Left renal cortex interstitium (tissue), 4 donors: ENCODE results near the gene GAREM1. TPM values are rescaled to one million over a fixed set of nuclear protein-coding genes. Genes with fewer than 3 reads are reported as not detected.
"Not testable (repeated sequence)": the region's sequence is repeated elsewhere in the genome, so short reads cannot be mapped to it uniquely, and the experiment has no call there.

Experiments
- DNase-seq, 4 donors: peaks; one replicate each; pipeline ENCODE4 v3.0.0-alpha.2; 2013; ENCODE audit warnings: low read depth in 4 of 4, low spot score in 2 of 4, missing footprints in 1 of 4
- polyA plus RNA-seq, 4 donors: library from polyadenylated mRNA; unstranded; fragments of 120-200 nt; gene quantifications; one replicate each; pipeline ENCODE4 v1.2.1, GENCODE V29; 2013; ENCODE audit not compliant: insufficient read length in 4 of 4

GAREM1 gene
- polyA plus RNA-seq, 4 donors, result 25.7 to 34.2 (median 31.0) TPM

DNA sequence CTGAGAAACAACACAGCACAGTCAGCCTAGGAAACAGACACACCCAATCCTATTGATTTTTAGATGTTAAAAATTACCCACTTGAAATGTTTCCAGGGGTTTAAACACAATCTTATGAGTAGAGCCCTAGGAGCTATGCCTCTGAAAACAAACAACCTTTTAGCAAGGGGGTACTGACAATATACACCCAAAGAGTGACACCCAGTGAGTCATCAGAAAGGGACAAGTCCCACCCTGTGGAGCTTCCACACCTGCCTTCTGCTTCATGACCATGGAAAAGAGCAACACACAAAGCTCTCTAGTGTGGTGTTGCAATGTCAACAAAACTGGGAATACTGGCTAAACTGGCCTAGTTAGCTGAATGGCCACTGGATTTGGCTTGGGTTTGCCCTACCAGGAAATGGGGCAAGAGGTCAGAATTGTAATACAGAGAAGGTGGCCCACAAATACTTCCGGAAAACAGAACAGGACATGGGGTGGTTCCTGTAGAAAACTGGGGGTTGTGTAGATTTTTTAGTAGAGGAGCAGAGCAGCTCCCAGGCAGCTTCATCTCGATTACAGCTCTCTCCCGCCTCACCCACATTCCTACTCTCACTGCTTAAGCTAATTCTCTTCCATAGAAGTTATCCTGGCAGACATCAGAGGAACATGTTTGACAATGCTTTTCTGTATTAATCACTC, 98.2 kb downstream of the GAREM1 start:
- DNase-seq, result no peak

GRCh38 chr18:32372047-32372380, 98.7 kb downstream of the GAREM1 start:
- DNase-seq, result no peak

GRCh38 chr18:32371384-32371783, 99.3 kb downstream of the GAREM1 start:
- DNase-seq, result no peak

DNA sequence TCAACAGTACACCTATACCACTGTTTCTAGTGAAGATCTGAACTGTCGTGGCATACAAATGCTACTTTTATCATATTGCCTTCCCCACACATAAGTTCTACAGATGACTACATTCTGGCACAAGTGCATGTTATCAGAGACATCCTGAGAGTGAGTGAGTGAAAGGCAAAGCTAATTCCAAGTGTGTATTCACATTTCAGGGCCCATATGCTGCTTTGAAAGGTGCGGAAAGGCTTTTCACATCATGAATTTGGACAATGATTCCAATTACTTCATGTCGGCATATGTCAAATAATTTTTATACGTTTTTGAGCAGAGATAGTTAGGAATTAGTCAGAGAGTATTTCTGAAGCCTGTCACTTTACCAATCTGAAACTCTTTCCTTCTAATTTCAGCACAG, 101.7 kb downstream of the GAREM1 start:
- no peak for DNase-seq

DNA sequence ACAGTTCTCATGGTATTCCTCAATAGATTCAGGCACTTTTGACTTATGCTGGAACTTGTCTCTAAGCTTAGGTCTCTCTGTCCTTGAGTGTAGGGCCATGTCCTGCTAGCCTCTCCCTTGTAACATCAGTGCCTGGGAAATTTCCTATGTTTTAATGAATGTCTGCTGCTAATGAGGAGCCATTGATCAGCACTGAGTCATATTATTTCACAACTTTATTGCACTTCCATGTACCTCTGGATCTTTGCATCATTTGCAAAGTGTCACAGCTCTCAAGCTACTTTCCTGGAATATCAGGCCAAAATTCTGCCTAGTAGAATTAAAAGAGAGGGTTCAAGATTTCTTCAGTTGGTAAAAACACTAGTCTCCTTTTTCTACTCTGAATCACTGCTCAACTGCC, 102.5 kb downstream of the GAREM1 start:
- DNase-seq, result no peak

GRCh38 chr18:32366586-32367538, 103.8 kb downstream of the GAREM1 start:
- no peak for DNase-seq

- no peak for DNase-seq
Measured at GRCh38 chr18:32362484-32362883, 108.2 kb downstream of the GAREM1 start.

- DNase-seq, result no peak
Measured at GRCh38 chr18:32360682-32361345, 109.9 kb downstream of the GAREM1 start.

- DNase-seq, result no peak
Measured at GRCh38 chr18:32358529-32358928, 112.2 kb downstream of the GAREM1 start.

DNA sequence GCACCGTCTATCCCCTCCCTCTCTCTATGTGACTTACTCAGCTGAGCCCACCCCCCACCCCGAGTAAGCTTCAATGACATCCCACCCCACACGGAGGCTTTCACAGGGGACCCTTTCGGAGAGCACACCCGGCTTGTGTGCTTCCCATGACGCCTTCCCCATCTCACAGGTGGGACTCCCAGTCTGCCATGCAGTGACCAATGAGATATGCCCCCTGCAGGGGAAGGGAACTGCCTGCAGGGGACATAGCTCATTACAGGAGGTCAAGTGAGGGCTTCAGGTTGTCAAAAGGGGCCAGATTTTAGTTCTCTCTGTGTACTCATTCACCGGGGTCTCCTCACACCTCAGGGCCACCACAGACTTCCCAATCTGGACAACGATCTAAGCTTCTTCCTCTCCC, 112.6 kb downstream of the GAREM1 start:
- no peak for DNase-seq

GRCh38 chr18:32355896-32356295, 114.8 kb downstream of the GAREM1 start:
- no peak for DNase-seq

DNA sequence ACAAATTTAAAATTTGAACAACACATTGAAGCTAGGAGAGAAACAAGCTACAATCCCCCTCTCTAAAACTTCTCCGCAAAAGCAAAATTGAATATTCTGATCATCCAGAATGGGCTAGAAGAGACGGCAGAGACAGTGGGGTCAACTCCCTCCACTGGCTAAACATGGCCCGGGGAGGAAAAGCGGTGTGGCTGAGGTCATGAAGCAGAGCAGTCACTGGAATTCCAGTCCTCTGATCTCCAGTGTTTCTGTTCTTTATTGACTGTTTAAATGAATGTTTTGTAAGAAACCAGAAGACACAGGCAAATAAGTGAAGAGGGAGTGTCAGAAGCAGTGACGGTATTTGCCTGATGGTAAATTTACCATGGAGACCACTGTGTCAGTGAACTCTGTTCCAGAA, 116.2 kb downstream of the GAREM1 start:
- no peak for DNase-seq

- DNase-seq, result no peak
Measured at GRCh38 chr18:32353257-32353656, 117.4 kb downstream of the GAREM1 start.

DNA sequence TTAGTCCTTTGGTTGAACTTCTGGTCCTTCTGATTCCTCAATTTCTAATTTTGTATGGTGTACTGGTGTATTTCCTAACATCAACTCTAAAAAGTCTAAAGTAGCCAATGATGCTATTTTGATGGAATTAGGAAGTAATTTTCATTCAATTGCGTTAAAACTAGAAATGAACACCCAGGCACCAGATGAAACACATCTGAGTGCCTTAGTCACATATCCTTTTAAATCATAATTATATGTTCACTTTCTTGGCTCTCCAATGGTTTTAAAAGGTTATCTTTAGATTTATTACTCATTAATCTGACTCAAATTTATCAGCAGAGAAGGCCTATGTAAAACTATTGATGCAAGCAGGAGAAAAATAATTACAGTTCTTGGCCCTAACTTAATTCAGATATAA, 119.7 kb downstream of the GAREM1 start:
- no peak for DNase-seq

- peak; percentile 75 to 93 (median 82) for DNase-seq
Measured at GRCh38 chr18:32349728-32350395, 120.8 kb downstream of the GAREM1 start.

- DNase-seq, result no peak
Measured at GRCh38 chr18:32346671-32347070, 124.0 kb downstream of the GAREM1 start.

DNA sequence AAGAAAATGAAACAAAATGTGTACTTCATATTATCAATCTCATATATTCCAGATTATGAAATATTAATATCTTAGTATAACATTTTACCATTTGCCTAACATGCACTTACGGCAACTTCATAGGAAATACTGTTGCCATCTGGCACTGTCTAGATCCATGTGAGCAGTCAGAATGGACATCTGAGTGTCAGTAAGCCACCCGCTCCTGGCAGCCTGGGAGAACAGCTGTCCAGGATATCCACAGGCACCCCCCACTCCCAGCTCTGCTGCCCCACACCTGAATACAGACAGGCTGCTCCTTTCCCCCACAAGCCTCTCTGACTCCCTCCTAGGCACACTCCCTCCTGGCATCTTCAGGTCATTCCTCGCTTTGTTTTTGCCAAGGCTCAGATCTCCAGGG, 127.0 kb downstream of the GAREM1 start:
- no peak for DNase-seq

DNA sequence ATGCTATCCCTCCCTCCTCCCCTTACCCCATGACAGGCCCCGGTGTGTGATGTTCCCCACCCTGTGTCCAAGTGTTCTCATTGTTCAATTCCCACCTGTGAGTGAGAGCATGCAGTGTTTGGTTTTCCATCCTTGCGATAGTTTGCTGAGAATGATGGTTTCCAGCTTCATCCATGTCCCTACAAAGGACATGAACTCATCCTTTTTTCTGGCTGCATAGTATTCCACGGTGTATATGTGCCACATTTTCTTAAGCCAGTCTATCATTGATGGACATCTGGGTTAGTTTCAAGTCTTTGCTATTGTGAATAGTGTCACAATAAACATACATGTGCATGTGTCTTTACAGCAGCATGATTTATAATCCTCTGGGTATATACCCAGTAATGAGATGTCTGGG, 129.6 kb downstream of the GAREM1 start:
- DNase-seq, result not testable (repeated sequence)

DNA sequence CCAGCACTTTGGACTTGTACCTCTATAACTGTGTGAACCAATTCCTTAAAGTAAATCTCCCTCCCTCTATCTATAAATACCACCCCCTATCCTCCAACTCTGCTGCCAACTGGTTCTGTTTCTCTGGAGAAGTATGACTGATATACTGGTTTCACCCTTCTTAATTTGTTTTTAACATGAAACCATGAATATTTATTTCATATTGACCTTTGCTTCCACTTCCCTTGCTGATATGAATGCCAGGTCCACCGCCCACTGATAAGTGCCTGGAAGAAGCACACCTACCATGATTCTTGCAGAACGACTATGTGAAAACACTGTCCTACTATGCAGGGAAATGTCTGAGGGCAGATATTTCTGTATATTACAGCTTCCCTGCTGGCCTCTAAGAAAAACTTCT, 131.6 kb downstream of the GAREM1 start:
- no peak for DNase-seq

DNA sequence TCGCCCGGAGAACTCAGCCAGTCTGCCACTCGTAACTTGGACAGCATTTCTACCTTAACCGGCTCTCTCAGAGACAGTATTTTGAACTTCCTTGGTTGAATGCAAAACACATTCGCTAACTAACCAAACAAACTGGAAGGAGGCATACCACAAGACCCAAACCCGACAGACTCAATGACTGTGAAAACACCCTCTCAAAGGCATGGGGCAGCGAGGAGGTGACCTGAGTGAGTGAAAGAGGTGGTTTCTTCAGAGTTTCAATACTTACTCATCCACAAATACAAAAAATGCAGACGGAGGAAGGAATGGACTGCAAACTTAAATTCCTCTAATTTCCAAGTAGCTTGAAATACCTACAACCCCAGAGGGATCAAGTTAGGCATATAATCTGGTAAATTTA, 132.9 kb downstream of the GAREM1 start:
- no peak for DNase-seq

GRCh38 chr18:32337347-32337746, 133.3 kb downstream of the GAREM1 start:
- DNase-seq, result no peak
